BE2C (cell line): Measurements from ENCODE around the gene PLEKHG2.

Experiments used
- DNase-seq: peaks from one replicate; pipeline ENCODE4 v3.0.0-alpha.2; 2020
- H3K27me3 ChIP-seq: fragments of 250-450 bp; sonication (Bioruptor Pico); 2 replicates; pipeline ENCODE4 v1.5.1; 2020; ENCODE audit warnings: mild to moderate bottlenecking
- H3K36me3 ChIP-seq: fragments of 250-450 bp; sonication (Bioruptor Pico); 2 replicates; pipeline ENCODE4 v1.5.1; 2020; ENCODE audit warnings: mild to moderate bottlenecking
- H3K4me1 ChIP-seq: fragments of 250-450 bp; sonication (Bioruptor Pico); 2 replicates; pipeline ENCODE4 v1.5.1; 2020
- H3K4me3 ChIP-seq: 2 replicates; pipeline ENCODE4 v1.5.1; 2011; ENCODE audit warnings: low read depth, low read length
- H3K9me3 ChIP-seq: fragments of 250-450 bp; sonication (Bioruptor Pico); 2 replicates; pipeline ENCODE4 v1.5.1; 2020
- CTCF ChIP-seq: IDR thresholded peaks from 2 replicates; pipeline ENCODE4 v1.5.1; 2012; ENCODE audit warnings: mild to moderate bottlenecking, low read depth, low read length

The PLEKHG2 gene

GRCh38 chr19:39390751-39391437, 21.6 kb upstream of the PLEKHG2 start, which contains the start of the genes MED29 and PAF1:
Gene MED29, plus strand, starts transcription at chr19:39391378. Its CDS starts 45 bp downstream, at chr19:39391423.
Gene PAF1, minus strand, starts transcription at chr19:39391106. Its CDS starts 242 bp downstream, at chr19:39390864.
- Histone ChIP-seq H3K36me3 (peaks cover 40% of the 10 kb centered on the region), H3K4me1 (no peaks in the 10 kb centered on the region), H3K27me3 (no peaks in the 10 kb centered on the region), H3K9me3 (no peaks in the 10 kb centered on the region), H3K4me3 (peak within 1 kb of the TSS; percentile 99)
- TF ChIP-seq CTCF, result peak; percentile 17; the same call in 1 of the 2 replicates
- peak; percentile 97 for DNase-seq

DNA sequence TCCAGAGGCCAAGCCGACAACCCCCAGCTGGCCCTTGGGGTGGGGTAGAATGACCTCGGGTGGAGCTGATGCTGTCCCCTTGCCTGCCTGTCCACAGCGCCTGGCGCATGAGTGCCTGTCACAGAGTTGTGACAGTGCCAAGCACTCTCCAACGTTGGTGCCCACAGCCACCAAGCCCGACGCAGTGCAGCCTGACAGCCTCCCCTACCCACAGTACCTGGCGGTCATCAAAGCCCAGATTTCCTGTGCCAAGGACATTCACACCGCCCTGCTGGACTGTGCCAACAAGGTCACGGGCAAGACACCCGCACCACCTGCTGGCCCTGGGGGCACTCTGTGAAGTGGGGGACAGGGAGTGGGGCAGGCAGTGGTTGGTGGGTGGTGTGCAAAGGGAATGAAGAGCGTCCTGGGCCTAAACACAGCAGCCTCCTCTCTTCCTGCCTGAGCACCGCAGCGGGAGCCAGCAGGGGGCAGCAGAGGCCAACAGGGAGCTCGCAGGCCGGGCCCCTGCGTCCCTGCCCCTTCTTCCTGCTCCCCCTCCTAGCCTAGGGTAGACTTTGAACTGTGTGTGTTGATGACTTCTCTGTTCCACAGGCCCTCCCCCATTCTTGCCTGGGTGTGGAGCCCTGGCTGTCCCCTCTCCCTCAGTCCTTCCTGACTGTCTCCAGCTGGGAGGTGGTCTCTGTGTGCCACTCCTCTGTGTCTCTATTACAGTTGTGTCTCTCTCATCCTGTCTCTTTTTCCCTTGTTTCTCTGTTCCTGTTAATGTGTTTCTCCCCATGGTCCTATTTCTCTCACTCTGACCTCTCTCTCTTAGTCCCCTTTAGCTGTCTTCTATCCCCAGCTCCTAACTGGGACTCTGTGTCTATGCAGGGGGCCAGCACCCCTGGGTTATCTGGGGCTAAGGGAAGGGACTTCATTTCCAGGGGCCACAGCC, 14.8 kb upstream of the PLEKHG2 start:
- H3K4me3 ChIP-seq, result no peak overlapping the region

DNA sequence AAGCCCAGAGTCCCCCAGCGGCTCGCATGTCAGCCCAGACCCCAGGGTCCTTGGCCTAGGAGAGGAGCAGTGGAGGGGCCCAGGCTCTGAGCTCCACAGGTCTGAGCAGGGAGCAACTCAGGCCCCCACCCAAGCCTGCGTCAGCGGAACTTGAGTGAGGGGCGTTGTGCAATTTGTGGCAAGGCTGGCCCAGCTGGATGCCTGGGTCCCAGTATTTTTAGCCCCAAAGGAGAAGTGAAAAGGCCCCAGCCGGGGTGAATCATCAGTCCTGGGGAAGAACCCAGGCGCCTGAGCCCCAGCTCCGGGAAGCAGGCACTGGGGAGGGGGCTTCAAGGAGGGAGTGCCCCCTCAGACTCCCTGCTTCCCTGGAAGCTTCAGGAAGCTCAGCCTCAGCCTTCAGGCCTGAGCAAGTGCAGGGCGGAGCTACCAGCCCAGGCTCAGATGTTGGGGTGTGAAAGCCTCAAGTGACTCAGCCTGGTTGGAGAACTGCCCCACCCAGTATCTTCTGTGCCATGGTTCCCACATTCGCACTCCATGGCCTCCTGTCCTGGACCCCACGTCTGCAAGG, 14.1 kb upstream of the PLEKHG2 start:
- peaks cover 22% of the 10 kb centered on the region for H3K4me1 ChIP-seq

More for the DNA sequence above, 14.8 kb upstream of the PLEKHG2 start:
- DNase-seq, result peak; percentile 92
- TF ChIP-seq CTCF, result peak; percentile 93
- Histone ChIP-seq H3K36me3 (peaks cover 9% of the 10 kb centered on the region), H3K4me1 (peaks cover 18% of the 10 kb centered on the region), H3K27me3 (no peaks in the 10 kb centered on the region), H3K9me3 (no peaks in the 10 kb centered on the region)

DNA sequence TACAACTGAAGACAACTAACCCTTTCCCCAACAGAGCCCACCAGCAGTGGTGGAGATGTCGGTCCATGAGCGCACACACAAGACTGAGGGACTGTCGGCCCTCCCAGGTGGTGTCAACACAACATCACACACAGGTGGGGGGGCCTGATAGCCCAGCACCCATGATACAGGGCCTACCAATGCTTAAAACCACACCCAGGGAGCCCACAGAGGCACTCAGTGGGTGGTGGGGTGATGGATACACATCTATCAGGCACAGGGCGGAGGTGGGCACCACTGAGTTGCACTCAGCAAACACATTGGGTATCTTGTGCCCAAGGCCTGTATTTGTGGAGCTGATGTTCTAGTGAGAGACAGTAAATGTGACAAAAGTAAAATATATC, 12.8 kb upstream of the PLEKHG2 start:
- Histone ChIP-seq H3K4me1 (peaks cover 29% of the 10 kb centered on the region), H3K36me3 (no peaks in the 10 kb centered on the region), H3K4me3 (no peak overlapping the region), H3K9me3 (no peaks in the 10 kb centered on the region), H3K27me3 (no peaks in the 10 kb centered on the region)
- no peak for DNase-seq
- TF ChIP-seq CTCF, result no peak

More for the DNA sequence above, 14.1 kb upstream of the PLEKHG2 start:
- Histone ChIP-seq H3K36me3 (peaks cover 8% of the 10 kb centered on the region), H3K9me3 (no peaks in the 10 kb centered on the region), H3K27me3 (no peaks in the 10 kb centered on the region), H3K4me3 (no peak overlapping the region)
- no peak for DNase-seq
- TF ChIP-seq CTCF, result no peak

DNA sequence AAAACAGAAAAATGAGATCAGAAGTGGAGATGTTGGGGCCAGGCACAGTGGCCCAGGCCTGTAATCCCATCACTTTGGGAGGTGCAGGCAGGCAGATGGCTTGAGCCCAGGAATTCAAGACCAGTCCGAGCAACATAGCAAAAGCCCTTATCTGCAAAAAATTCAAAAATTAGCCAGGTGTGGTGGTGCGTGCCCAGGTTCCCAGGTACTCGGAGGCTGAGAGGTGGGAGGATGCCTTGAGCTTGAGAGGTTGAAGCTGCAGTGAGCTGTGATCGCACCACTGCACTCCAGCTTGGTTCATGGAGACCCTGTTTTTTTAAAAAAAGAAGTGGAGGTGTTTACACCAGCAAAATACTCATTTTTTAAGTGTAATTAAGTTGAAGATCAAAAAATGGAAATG, 12.4 kb upstream of the PLEKHG2 start:
- DNase-seq, result no peak
- TF ChIP-seq CTCF, result no peak
- peaks cover 29% of the 10 kb centered on the region for H3K4me1 ChIP-seq

More for the DNA sequence above, 12.4 kb upstream of the PLEKHG2 start:
- Histone ChIP-seq H3K4me3 (no peak overlapping the region), H3K27me3 (no peaks in the 10 kb centered on the region), H3K9me3 (no peaks in the 10 kb centered on the region), H3K36me3 (no peaks in the 10 kb centered on the region)
